Left kidney (tissue), 1 donor: ENCODE measurements around the gene PADI3. TPM values are rescaled to one million over a fixed set of nuclear protein-coding genes. Genes with fewer than 3 reads are reported as not detected.

ENCODE experiments used
- polyA plus RNA-seq: library from polyadenylated mRNA; unstranded; fragments of 120-200 nt; gene quantifications from one replicate; pipeline ENCODE4 v1.2.1, GENCODE V29; 2013; ENCODE audit not compliant: insufficient read length

Gene PADI3
- polyA plus RNA-seq, 1 donor = 0.08 TPM

Other genes starting within 250 kb of the PADI3 start
- gene ATP13A2, start 237.2 kb upstream of the PADI3 start, polyA plus RNA-seq = 30.4 TPM
- gene SDHB, start 195.1 kb upstream of the PADI3 start, polyA plus RNA-seq = 168 TPM
- 2.7 TPM for gene PADI2, start 129.6 kb upstream of the PADI3 start, polyA plus RNA-seq
- 0.10 TPM for gene PADI1, start 44.0 kb upstream of the PADI3 start, polyA plus RNA-seq
- gene PADI4, start 59.1 kb downstream of the PADI3 start, polyA plus RNA-seq = 0.17 TPM
- gene PADI6, start 123.1 kb downstream of the PADI3 start, polyA plus RNA-seq = not detected
- 99.2 TPM for gene RCC2, start 190.6 kb downstream of the PADI3 start, polyA plus RNA-seq